HepG2 (cell line): ENCODE data around the gene ZDHHC16. TPM values are rescaled to one million over a fixed set of nuclear protein-coding genes. Genes with fewer than 3 reads are reported as not detected.

Source experiments
- NFATC3 ChIP-seq: sonication (generic); formaldehyde crosslinking; IDR thresholded peaks from 2 replicates; pipeline ENCODE4 v1.5.1; 2020; ENCODE audit warnings: mild to moderate bottlenecking, missing genetic modification reagents
- SIN3A ChIP-seq: IDR thresholded peaks from 2 replicates; pipeline ENCODE4 v1.6.1; 2011; ENCODE audit warnings: low read depth, mild to moderate bottlenecking, control low read depth, low read length, borderline replicate concordance
- SIX1 ChIP-seq: sonication (generic); formaldehyde crosslinking; IDR thresholded peaks from 2 replicates; pipeline ENCODE4 v1.4.0; 2020; ENCODE audit warnings: missing genetic modification reagents, borderline replicate concordance
- ZFY ChIP-seq: sonication (generic); formaldehyde crosslinking; IDR thresholded peaks from 2 replicates; pipeline ENCODE4 v1.4.0; 2020; ENCODE audit warnings: missing genetic modification reagents
- ZNF335 ChIP-seq: sonication (generic); formaldehyde crosslinking; IDR thresholded peaks from 2 replicates; pipeline ENCODE4 v1.4.0; 2020; ENCODE audit warnings: missing genetic modification reagents
- polyA plus RNA-seq, 8 experiments: library from polyadenylated mRNA; depleted of rRNA in 3 of 8; stranded (reverse) in 7 of 8; unstranded in 1 of 8; fragments of >200 nt; fragmentation: Illumina TruSeq in 4 of 8; extraction: Trizol in 4 of 8; gene quantifications; 2 replicates each; pipeline versions ENCODE4 v1.2.1 to v1.2.3, GENCODE V29; 2011 to 2016; ENCODE audit warnings: low read depth in 4 of 8, missing spikeins in 1 of 8, mixed read lengths in 1 of 8; ENCODE audit not compliant: insufficient read depth in 1 of 8
- total RNA-seq, 5 experiments: library from RNA; depleted of rRNA; stranded (reverse); fragments of >200 nt; fragmentation: Illumina TruSeq; extraction: Trizol; gene quantifications; 2 replicates each; pipeline ENCODE4 v1.2.3, GENCODE V29; 2016; ENCODE audit warnings: low read depth in 1 of 5
- TF ChIP-seq, protein P1 (sequence below): sonication (generic); formaldehyde crosslinking; IDR thresholded peaks from 2 replicates; pipeline ENCODE4 v1.4.0; 2020; ENCODE audit warnings: missing genetic modification reagents, mild to moderate bottlenecking, borderline replicate concordance
- TF ChIP-seq, protein P2 (sequence below): sonication (generic); formaldehyde crosslinking; IDR thresholded peaks from 2 replicates; pipeline ENCODE4 v1.4.0; 2020; ENCODE audit warnings: mild to moderate bottlenecking, missing genetic modification reagents
- TF ChIP-seq, protein P3 (sequence below): sonication (generic); formaldehyde crosslinking; IDR thresholded peaks from 2 replicates; pipeline ENCODE4 v1.8.0; 2022; ENCODE audit warnings: missing genetic modification reagents, mild to moderate bottlenecking, inconsistent platforms, borderline replicate concordance
- TF ChIP-seq, protein P4 (sequence below): IDR thresholded peaks from 2 replicates; pipeline ENCODE4 v1.6.1; 2016; ENCODE audit warnings: missing compliant biosample characterization, missing genetic modification reagents, borderline replicate concordance
- TF ChIP-seq, protein P5 (sequence below): sonication (generic); formaldehyde crosslinking; IDR thresholded peaks from 2 replicates; pipeline ENCODE4 v1.5.1; 2020; ENCODE audit warnings: missing genetic modification reagents, mild to moderate bottlenecking, borderline replicate concordance
- TF ChIP-seq, protein P6 (sequence below): sonication (generic); formaldehyde crosslinking; IDR thresholded peaks from 2 replicates; pipeline ENCODE4 v1.4.0; 2020; ENCODE audit warnings: missing genetic modification reagents
- TF ChIP-seq, protein P7 (sequence below): sonication (generic); formaldehyde crosslinking; IDR thresholded peaks from 2 replicates; pipeline ENCODE4 v1.8.1; 2023; ENCODE audit warnings: mild to moderate bottlenecking, moderate library complexity, missing genetic modification reagents

ZDHHC16 gene
- total and polyA plus RNA-seq, 2 of the 13 experiments (the other 11 are each of a cell fraction or from before 2014, with no cell fraction given) = 40.8 to 41.8 TPM

DNA sequence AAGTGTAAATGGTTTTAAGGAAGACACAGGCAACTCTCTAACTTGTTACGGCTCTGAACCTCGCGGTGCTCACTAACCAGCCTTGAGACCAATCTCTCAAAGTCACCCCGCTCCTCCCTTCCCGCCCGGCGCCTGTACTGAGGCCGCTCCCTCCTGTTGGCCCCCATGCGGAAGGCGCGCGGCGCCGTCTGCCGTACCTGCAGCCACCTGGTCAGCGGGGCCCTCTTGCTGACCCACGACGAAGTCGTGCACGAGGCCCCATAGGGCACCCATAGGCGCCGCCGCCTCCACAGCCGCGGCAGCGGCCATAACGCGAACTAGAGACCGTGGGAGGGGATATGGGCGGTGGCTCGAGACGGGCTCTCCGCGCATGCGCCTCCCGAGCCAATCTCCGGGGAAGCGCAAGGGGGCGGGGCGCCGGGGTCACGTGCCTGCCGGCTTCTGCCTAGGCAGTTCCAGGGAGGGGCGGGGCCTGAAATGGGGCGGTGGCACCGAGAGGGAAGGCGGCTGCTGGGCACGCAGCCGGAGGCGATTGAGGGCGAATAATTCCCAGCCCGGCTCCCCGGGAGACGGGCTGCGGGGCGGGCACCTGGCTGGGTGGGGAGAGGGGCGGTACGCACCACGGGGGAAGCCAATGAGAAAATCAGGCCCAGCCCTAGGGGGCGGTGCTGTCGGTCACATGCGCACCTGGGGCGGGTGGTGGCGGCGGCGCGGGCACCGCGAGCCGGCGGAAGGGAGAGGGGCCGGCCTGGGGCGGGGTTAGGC is 52.3 kb downstream of the ZDHHC16 start, which contains the start of gene MMS19 (continued):
- TF ChIP-seq, protein P1, sequence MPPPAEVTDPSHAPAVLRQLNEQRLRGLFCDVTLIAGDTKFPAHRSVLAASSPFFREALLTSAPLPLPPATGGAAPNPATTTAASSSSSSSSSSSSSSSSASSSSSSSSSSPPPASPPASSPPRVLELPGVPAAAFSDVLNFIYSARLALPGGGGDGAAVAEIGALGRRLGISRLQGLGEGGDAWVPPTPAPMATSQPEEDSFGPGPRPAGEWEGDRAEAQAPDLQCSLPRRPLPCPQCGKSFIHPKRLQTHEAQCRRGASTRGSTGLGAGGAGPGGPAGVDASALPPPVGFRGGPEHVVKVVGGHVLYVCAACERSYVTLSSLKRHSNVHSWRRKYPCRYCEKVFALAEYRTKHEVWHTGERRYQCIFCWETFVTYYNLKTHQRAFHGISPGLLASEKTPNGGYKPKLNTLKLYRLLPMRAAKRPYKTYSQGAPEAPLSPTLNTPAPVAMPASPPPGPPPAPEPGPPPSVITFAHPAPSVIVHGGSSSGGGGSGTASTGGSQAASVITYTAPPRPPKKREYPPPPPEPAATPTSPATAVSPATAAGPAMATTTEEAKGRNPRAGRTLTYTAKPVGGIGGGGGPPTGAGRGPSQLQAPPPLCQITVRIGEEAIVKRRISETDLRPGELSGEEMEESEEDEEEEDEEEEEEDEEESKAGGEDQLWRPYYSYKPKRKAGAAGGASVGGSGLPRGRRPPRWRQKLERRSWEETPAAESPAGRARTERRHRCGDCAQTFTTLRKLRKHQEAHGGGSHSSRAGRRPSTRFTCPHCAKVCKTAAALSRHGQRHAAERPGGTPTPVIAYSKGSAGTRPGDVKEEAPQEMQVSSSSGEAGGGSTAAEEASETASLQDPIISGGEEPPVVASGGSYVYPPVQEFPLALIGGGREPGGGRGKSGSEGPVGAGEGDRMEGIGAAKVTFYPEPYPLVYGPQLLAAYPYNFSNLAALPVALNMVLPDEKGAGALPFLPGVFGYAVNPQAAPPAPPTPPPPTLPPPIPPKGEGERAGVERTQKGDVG (CRISPR knock-in tag) = no peak
- TF ChIP-seq, protein P2, sequence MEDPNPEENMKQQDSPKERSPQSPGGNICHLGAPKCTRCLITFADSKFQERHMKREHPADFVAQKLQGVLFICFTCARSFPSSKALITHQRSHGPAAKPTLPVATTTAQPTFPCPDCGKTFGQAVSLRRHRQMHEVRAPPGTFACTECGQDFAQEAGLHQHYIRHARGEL (CRISPR knock-in tag) = 0 out of 2 replicates have a peak, but pooled peaks have one; percentile 53
- TF ChIP-seq SIN3A (peak; percentile 7; the same call in 1 of the 2 replicates), NFATC3 (CRISPR knock-in tag) (no peak), ZFY (peak; percentile 77), SIX1 (no peak), ZNF335 (CRISPR knock-in tag) (peak; percentile 39; the same call in 1 of the 2 replicates)
- TF ChIP-seq, protein P3, sequence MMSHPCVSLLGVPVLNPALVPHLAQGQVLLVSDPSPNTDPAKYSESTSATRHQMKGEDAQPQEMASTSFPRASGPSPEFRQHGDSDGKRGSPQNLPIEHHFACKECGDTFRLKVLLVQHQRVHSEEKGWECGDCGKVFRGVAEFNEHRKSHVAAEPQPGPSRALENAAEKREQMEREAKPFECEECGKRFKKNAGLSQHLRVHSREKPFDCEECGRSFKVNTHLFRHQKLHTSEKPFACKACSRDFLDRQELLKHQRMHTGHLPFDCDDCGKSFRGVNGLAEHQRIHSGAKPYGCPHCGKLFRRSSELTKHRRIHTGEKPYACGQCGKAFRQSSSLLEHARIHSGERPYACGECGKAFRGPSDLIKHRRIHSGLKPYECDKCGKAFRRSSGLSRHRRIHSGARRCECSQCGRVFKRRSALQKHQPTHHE (CRISPR knock-in tag) = no peak; the same call in 1 of the 2 replicates
- TF ChIP-seq, protein P4, sequence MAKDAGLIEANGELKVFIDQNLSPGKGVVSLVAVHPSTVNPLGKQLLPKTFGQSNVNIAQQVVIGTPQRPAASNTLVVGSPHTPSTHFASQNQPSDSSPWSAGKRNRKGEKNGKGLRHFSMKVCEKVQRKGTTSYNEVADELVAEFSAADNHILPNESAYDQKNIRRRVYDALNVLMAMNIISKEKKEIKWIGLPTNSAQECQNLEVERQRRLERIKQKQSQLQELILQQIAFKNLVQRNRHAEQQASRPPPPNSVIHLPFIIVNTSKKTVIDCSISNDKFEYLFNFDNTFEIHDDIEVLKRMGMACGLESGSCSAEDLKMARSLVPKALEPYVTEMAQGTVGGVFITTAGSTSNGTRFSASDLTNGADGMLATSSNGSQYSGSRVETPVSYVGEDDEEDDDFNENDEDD (CRISPR knock-in tag) = 0 out of 2 replicates have a peak, but pooled peaks have one; percentile 19
- TF ChIP-seq, protein P5, sequence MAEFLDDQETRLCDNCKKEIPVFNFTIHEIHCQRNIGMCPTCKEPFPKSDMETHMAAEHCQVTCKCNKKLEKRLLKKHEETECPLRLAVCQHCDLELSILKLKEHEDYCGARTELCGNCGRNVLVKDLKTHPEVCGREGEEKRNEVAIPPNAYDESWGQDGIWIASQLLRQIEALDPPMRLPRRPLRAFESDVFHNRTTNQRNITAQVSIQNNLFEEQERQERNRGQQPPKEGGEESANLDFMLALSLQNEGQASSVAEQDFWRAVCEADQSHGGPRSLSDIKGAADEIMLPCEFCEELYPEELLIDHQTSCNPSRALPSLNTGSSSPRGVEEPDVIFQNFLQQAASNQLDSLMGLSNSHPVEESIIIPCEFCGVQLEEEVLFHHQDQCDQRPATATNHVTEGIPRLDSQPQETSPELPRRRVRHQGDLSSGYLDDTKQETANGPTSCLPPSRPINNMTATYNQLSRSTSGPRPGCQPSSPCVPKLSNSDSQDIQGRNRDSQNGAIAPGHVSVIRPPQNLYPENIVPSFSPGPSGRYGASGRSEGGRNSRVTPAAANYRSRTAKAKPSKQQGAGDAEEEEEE = no peak
- TF ChIP-seq, protein P6, sequence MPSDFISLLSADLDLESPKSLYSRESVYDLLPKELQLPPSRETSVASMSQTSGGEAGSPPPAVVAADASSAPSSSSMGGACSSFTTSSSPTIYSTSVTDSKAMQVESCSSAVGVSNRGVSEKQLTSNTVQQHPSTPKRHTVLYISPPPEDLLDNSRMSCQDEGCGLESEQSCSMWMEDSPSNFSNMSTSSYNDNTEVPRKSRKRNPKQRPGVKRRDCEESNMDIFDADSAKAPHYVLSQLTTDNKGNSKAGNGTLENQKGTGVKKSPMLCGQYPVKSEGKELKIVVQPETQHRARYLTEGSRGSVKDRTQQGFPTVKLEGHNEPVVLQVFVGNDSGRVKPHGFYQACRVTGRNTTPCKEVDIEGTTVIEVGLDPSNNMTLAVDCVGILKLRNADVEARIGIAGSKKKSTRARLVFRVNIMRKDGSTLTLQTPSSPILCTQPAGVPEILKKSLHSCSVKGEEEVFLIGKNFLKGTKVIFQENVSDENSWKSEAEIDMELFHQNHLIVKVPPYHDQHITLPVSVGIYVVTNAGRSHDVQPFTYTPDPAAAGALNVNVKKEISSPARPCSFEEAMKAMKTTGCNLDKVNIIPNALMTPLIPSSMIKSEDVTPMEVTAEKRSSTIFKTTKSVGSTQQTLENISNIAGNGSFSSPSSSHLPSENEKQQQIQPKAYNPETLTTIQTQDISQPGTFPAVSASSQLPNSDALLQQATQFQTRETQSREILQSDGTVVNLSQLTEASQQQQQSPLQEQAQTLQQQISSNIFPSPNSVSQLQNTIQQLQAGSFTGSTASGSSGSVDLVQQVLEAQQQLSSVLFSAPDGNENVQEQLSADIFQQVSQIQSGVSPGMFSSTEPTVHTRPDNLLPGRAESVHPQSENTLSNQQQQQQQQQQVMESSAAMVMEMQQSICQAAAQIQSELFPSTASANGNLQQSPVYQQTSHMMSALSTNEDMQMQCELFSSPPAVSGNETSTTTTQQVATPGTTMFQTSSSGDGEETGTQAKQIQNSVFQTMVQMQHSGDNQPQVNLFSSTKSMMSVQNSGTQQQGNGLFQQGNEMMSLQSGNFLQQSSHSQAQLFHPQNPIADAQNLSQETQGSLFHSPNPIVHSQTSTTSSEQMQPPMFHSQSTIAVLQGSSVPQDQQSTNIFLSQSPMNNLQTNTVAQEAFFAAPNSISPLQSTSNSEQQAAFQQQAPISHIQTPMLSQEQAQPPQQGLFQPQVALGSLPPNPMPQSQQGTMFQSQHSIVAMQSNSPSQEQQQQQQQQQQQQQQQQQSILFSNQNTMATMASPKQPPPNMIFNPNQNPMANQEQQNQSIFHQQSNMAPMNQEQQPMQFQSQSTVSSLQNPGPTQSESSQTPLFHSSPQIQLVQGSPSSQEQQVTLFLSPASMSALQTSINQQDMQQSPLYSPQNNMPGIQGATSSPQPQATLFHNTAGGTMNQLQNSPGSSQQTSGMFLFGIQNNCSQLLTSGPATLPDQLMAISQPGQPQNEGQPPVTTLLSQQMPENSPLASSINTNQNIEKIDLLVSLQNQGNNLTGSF (CRISPR knock-in tag) = 0 out of 2 replicates have a peak, but pooled peaks have one; percentile 18
- TF ChIP-seq, protein P7, sequence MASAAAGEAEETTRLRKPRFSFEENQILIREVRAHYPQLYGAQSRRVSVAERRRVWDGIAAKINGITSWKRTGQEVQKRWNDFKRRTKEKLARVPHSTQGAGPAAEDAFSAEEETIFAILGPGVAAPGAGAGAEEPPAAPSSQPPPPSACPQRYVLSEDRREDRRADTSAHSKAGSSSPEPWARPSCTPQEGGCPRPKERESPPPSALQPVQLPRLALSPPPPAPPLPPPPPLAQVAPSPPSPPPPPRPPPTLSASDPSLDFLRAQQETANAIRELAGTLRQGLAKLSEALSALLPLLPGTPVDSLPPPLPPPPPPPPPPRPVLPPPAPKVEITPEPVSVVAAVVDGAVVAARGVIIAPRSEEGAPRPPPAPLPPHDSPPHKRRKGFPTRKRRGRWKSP (CRISPR knock-in tag) = 0 out of 2 replicates have a peak, but pooled peaks have one; percentile 20
